ENCODE data around the gene CCDC177.

CCDC177 gene

DNA sequence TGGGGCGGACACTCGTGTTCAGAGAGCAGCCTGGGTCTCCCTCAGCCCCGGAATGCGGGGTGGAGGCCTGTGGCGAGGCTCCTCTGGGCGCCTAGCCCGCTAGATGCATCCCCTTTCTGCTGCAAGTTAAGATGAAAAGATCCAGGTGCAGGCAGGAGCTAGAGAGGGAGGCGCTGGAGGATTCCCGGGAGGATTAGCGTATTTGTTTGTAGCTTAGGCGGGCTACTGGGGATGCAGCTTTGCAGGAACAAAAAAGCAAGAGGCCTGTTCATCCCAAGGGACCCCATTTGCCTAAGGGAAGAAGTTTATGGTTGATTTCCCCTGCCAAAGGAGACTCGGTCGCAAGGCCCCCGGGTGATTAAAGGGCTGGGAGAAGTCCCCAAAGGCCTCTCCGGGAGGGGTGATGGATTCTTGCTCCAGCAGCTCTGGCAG lies 824 bp downstream of the CCDC177 start:
- no peak for TF ChIP-seq CTCF (IDR thresholded peaks at IDR 0.05; ENCODE audit: insufficient read depth, low read depth, low read length, missing control alignments)
- no peak overlapping the region for H3K4me3 ChIP-seq (ENCODE audit: low read depth, low read length)
- DNase-seq (ENCODE audit: low read depth): no peak

- DNase-seq (ENCODE audit: low read depth): no peak
- no peak overlapping the region for H3K4me3 ChIP-seq (ENCODE audit: low read depth, low read length)
- no peak for TF ChIP-seq CTCF (IDR thresholded peaks at IDR 0.05; ENCODE audit: insufficient read depth, low read depth, low read length, missing control alignments)
Measured at GRCh38 chr14:69573205-69573830, 1.4 kb downstream of the CCDC177 start.

DNA sequence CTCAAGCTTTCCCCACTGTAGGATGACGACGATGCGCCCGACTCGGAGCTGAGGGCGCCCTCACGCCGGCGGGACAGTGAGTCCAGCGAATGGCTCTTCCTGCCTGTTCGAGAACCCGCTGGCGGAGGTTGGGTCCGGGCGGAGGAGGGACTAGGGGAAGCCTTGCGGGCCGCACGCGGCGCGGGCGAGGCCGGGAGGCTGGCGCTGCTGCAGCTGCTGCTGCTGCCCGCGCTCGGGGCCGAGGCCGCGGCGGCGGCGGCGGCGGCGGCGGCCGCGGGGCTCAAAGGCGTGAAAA lies 1.9 kb downstream of the CCDC177 start:
- no peak overlapping the region for H3K4me3 ChIP-seq (ENCODE audit: low read depth, low read length)
- DNase-seq (ENCODE audit: low read depth): no peak
- TF ChIP-seq CTCF (IDR thresholded peaks at IDR 0.05; ENCODE audit: insufficient read depth, low read depth, low read length, missing control alignments): no peak

- H3K4me3 ChIP-seq (ENCODE audit: low read depth, low read length): no peak overlapping the region
- no peak for DNase-seq (ENCODE audit: low read depth)
- no peak for TF ChIP-seq CTCF (IDR thresholded peaks at IDR 0.05; ENCODE audit: insufficient read depth, low read depth, low read length, missing control alignments)
Measured at GRCh38 chr14:69572030-69572840, 2.4 kb downstream of the CCDC177 start.

DNA sequence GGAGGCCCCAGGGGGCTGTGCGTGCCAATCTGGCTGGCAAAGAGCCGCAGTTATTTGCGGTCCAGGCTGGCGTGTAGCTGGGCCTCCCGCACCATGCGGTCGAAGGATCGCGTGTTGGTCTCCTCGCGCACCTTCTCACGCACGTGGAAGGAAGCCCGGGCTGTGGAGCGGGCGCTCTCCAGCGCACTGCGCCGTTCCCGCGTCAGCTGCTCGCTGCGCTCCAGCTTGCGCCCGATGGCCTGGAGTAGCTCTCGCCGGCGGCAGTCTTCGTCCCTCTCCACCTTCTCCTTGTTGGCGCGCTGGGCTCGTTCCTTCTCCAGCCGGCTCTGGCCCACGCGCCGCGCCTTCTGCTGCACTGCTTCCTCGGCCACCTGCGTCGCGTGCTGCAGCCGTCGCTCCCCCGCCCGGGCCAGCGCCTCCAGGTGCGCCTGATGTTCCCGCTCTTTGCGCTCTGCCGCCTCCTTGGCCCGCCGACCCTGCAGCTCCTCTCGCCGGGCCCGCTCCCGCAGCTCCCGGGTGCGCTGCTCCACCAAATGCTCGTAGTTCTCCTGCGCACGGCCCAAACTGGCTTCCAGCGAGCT lies 3.1 kb downstream of the CCDC177 start:
- DNase-seq (ENCODE audit: low read depth): no peak
- TF ChIP-seq CTCF (IDR thresholded peaks at IDR 0.05; ENCODE audit: insufficient read depth, low read depth, low read length, missing control alignments): no peak
- H3K4me3 ChIP-seq (ENCODE audit: low read depth, low read length): no peak overlapping the region

GRCh38 chr14:69570836-69571330 lies 3.8 kb downstream of the CCDC177 start:
- no peak overlapping the region for H3K4me3 ChIP-seq (ENCODE audit: low read depth, low read length)
- no peak for TF ChIP-seq CTCF (IDR thresholded peaks at IDR 0.05; ENCODE audit: insufficient read depth, low read depth, low read length, missing control alignments)
- DNase-seq (ENCODE audit: low read depth): no peak

All from GM12865 (cell line).